GM19238 (cell line): Measurements from ENCODE around the gene ADAMTS14.

Experiments
- DNase-seq: peaks from one replicate; pipeline ENCODE4 v3.0.0; 2011; ENCODE audit warnings: low spot score; ENCODE audit not compliant: insufficient read length

Gene ADAMTS14

DNA sequence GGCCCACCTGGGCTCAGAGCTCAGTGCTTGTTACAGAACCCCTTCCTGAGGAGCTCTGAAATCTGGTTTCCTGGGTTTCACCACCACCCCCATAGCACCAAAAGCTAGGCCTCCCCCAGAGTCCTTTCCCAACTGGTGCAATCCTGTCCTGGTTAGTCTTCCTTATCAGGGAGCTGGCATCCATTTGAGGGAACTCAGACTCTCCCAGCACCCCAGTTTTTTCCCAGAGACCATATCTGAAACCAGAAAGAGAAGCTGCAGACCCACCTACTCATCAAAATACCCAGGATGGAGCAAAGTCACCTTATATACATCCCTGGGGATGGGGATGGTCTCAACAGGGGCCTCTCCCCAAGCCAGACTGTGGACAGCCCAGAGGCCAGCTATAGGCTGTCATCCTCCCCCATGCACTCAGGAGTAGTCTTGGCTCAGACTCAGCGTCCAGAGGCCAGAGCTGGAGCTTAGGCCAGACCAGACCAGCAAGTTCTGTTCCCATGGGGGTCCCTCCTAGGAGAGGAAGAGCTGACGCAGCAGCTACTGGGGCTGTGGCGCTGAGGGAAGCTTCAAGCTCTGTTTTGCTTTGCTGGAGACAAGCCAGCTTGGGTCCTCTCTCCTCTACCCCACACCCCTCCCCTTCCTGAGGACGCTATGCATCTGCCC lies 109.9 kb downstream of the ADAMTS14 start:
- no peak for DNase-seq

GRCh38 chr10:70782746-70783680 lies 110.7 kb downstream of the ADAMTS14 start:
- no peak for DNase-seq

DNA sequence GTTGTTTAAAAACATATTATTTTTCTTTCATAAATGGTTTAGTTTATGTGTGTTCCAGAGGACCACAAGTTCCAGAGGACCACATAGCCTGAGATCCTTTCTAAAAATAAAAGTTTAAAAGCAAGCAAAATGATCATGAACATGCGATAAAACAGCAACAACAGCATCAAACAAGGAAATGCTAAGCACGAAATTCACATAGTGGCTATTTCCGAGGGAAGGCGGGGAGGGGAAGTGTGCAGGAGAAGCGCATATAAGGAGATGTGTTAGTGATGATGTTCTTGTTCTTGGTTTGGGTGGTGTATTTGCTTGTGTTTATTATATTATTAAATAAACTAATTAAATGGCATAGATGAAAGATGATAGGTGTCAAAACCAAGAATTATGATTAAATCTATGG lies 111.7 kb downstream of the ADAMTS14 start:
- no peak for DNase-seq

- no peak for DNase-seq
These were observed 112.2 kb downstream of the ADAMTS14 start for GRCh38 chr10:70784471-70784870.

DNA sequence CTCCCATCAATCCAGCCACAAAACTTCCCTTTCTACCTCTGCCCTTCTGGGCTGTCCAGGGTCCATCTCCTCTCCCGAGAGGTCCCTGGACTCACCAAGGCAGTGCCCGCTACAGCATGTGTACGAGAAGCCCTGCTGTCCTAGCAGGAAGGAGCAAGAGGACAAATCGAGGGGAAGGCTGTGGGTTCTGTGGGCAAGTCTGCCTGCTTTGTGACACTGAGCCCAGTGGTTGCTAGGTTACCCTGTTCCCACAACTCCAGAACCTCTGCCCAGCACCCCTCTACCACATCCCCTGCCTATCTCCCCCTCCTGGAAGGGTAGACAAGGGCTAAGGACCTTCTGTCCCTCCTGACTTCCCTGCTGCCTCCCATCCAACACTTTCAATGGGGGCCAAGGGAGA lies 112.9 kb downstream of the ADAMTS14 start, which contains the start of gene TBATA:
Gene TBATA (minus strand): TSS at position 188 of the 400 bp plus-strand sequence. CDS start 1,998 bp downstream, outside the sequence.
- DNase-seq = no peak

- DNase-seq = no peak
These were observed 114.6 kb downstream of the ADAMTS14 start for GRCh38 chr10:70786799-70787415.

DNA sequence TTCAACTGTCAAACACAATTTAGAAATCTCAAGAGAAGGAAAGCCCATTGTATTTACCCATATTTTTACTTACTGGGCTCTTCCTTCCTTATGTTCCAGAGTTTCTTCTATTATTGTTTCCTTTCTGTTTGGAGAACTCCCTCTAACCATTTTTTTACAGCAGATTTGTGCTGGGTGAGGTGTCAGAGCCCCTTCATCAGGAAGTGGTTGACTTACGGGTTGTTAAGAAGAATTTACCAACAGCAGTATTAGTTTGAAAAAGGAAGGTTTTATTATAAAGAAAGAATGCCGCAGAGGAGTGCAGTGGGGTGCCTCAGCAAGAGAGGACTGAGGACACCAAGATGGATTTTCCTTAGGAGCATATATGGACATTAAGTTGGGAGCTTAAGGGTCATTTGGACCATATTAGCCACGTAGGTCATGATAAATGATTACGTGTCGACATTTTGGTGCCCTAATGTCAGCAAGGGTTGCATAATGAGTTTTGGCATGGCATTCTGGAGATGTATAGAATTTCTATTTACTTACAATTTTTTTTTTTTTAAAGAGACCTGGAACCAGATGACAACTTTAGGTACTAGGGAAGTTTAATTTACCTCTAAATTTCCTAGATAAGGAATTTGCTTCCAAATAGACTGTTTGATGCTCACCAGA lies 119.2 kb downstream of the ADAMTS14 start:
- DNase-seq = no peak

GRCh38 chr10:70795613-70796012 lies 123.3 kb downstream of the ADAMTS14 start:
- no peak for DNase-seq

GRCh38 chr10:70797840-70798239 lies 125.5 kb downstream of the ADAMTS14 start:
- no peak for DNase-seq

- no peak for DNase-seq
These were observed 126.8 kb downstream of the ADAMTS14 start for GRCh38 chr10:70799124-70799523.

DNA sequence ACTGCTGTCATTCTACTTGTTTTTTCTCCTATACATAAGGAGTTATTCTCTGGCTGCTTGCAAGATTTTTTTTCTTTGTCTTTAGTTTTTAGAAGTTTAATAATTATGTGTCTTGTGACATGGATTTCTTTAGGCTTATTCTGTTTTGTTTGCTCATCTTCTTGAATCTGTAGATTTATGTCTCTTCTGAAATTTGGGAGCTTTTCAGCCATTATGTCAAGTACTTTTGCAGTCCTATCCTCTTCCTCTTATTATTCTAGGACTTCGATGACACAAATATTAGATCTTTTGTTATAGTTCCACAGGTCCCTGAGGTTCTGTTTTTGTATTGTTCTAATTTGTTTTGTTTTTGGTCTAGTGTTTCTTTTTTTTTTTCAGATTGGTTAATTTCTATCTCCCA lies 129.5 kb downstream of the ADAMTS14 start:
- no peak for DNase-seq

DNA sequence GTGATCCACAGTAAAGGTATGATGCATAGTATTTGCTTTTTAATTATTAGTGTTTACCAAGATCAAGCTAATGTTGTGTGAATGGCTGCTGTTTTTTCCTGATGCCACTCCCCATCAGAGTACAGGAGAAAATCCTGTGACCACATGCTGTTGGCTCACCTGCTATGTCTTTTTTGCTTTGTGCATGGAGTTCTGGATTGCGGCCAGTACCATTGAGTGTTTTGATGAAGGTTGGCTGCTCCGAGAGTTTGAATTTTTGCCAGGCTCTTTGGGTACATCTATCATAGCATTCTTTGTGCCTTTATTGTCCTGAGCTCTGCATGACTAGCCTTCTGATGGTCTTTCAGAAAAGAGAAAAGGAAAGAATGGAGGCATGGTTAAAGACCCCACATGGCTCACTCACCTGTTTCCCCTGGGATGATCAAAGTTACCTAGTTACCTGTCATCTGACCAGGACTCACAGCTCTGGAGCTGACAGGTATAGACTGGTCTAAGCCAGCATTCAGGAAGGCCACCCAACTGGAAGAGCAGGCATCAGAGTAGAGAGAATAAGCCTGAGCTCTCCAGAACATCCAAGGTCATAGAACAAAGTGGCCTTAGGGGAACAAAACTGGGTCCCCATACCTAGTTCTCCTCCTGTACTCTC lies 131.6 kb downstream of the ADAMTS14 start:
- no peak for DNase-seq

DNA sequence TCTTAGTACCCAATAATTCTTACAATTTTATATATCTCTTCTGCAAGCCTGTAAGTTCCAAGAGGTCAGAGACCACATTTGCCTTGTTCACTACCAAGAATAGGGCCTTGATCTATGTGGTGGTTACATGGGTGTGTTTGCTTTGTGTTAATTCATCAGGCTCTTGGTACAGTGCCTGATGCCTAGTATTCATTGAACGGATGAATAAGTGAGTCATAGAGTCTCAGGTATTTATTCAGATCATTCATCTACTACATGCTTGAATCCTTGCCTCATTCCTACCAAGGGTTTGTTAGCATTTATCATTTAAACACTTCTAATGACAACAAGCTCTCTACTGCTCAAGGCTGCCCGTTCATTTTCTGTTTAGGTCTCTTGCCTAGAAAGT lies 132.1 kb downstream of the ADAMTS14 start:
- no peak for DNase-seq

DNA sequence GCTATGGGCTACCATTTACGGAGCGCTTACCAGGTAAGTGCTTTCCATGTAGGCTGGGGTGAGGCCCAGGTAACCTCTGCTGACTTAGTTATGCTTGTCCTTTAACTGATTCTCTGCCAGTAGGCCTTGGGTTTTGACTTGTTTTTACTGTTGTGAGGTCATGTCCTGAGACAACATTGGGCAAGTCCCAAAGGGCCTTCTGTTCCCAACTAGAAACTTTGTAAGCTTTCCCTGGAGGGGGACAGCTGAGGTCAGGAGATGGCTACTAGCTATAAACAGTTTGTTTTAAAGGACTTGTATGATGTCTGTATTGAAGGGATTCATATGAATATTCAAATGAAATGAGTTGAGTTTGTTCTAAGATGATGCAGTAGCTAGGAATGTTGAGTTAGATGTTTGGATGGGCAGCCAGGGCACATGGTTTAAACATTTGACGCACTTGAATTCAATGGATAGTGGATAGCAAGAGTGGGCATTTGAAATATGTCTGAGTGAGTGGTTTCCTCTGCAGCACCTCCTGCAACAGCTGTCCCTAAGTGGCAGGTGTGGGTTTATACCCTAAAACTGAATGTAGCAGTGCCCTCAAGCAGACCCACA lies 133.4 kb downstream of the ADAMTS14 start:
- DNase-seq = no peak

GRCh38 chr10:70806841-70807240 lies 134.5 kb downstream of the ADAMTS14 start:
- no peak for DNase-seq

DNA sequence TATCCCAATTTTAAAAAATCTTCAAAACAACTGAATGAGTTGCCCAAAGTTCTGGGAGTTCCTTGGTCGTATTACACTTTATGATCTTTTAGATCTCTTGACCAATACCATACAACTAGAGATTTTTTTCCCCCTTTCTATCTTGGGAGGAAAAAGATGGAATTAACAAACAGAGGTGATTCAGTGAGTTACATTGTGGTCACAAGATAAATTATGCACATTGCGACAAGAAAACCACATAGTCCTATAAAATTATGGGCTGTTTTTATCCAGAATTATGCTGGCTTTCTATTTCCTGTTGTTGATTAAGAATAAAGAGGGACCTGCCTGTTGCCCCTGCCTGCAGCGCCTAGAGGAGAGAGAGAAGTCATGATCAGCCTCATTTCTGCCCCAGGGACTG lies 135.2 kb downstream of the ADAMTS14 start:
- no peak for DNase-seq

GRCh38 chr10:70809011-70809611 lies 136.8 kb downstream of the ADAMTS14 start:
- no peak for DNase-seq

DNA sequence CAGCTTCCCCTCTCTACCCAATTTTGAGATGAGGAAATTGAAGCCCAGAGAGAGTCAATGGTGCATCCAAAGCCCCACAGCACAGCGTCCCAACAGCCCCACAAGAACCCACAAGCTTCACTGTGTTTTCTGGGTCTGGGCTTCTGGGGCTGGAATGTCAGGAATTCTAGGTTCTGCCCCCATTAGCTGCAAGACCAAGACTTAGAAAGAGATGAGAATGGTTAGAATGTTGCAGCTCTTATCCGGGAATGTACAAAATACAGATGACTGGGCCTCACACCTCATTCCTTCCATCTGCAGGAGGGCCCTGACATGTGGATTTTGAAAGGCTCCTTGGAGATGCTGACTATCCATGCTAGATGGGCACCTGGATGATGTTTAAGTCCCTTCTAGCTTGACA lies 137.4 kb downstream of the ADAMTS14 start:
- DNase-seq = no peak

DNA sequence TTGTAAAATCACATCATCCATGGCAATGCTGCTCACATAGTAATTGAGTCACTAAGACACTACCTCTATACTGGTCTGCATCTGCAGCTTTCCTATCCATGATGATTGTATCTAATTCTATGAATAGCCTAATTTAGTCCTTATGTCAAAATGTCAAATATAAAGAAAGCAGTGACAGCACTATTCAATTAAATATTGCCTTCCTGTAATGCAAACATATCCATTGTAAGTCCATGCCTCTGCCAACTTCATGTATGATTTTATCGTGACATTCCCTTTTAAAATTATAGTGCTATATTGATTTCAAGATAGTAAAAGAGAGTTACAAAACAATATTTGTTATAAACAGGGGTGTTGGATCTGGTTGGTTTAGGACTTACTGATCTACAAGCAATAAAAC lies 138.7 kb downstream of the ADAMTS14 start:
- DNase-seq = no peak

DNA sequence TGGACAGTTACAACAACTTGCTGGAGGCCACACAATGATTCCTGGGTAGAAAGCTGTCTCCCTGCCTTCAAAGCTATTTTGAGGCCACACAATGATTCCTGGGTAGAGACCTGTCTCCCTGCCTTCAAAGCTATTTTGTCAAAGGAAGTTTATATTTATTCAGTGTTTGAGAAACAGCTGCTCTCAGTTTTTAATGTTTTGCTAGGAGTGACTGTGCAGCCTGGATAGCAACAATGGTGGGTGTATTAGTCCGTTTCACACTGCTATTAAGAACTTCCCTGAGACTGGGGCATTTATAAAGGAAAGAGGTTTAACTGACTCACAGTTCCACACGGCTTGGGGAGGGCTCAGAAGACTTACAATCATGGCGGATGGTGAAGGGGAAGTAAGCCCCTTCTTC lies 139.6 kb downstream of the ADAMTS14 start:
- DNase-seq = no peak
